GM23338 (cell line): Measurements from ENCODE around the gene MRC2.
"Not testable (repeated sequence)": the region's sequence is repeated elsewhere in the genome, so short reads cannot be mapped to it uniquely, and the experiment has no call there.

ENCODE experiments used
- EZH2 ChIP-seq: fragments of 200-600 bp; sonication (generic); IDR thresholded peaks from one replicate; pipeline ENCODE4 v1.8.0; 2017; ENCODE audit warnings: antibody characterized with exemption, mild to moderate bottlenecking, low read depth; ENCODE audit not compliant: unreplicated experiment
- EZH2phosphoT487 ChIP-seq: fragments of 200-600 bp; sonication (generic); IDR thresholded peaks from one replicate; pipeline ENCODE4 v1.8.1; 2018; ENCODE audit warnings: antibody characterized with exemption; ENCODE audit not compliant: unreplicated experiment
- POLR2AphosphoS5 ChIP-seq: IDR thresholded peaks from 2 replicates; pipeline ENCODE4 v1.6.1; 2016; ENCODE audit warnings: antibody characterized with exemption, low read depth
- REST ChIP-seq: IDR thresholded peaks from one replicate; pipeline ENCODE4 v1.6.1; 2018; ENCODE audit warnings: antibody characterized with exemption; ENCODE audit not compliant: unreplicated experiment
- TF ChIP-seq, protein P1 (sequence below), 2 experiments: fragments of 200-600 bp in 1 of 2; sonication (generic) in 1 of 2; conservative IDR thresholded peaks; 2 replicates each; pipeline versions ENCODE4 v1.5.1 to v1.6.1; 2016 to 2017; ENCODE audit warnings: antibody characterized with exemption in 2 of 2, low read depth in 2 of 2, mild to moderate bottlenecking in 2 of 2, moderate library complexity in 1 of 2

GRCh38 chr17:62603783-62604182 is 23.7 kb upstream of the MRC2 start:
- TF ChIP-seq, protein P1, sequence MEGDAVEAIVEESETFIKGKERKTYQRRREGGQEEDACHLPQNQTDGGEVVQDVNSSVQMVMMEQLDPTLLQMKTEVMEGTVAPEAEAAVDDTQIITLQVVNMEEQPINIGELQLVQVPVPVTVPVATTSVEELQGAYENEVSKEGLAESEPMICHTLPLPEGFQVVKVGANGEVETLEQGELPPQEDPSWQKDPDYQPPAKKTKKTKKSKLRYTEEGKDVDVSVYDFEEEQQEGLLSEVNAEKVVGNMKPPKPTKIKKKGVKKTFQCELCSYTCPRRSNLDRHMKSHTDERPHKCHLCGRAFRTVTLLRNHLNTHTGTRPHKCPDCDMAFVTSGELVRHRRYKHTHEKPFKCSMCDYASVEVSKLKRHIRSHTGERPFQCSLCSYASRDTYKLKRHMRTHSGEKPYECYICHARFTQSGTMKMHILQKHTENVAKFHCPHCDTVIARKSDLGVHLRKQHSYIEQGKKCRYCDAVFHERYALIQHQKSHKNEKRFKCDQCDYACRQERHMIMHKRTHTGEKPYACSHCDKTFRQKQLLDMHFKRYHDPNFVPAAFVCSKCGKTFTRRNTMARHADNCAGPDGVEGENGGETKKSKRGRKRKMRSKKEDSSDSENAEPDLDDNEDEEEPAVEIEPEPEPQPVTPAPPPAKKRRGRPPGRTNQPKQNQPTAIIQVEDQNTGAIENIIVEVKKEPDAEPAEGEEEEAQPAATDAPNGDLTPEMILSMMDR (conservative IDR thresholded peaks at IDR 0.05; ENCODE audit: low read depth in 2 of 2): not testable (repeated sequence)
- TF ChIP-seq EZH2phosphoT487, REST, EZH2, POLR2AphosphoS5: not testable (repeated sequence)
